K562 (cell line): Measurements from ENCODE around the gene TICAM1. TPM values are rescaled to one million over a fixed set of nuclear protein-coding genes. Genes with fewer than 3 reads are reported as not detected.
A peak's percentile ranks its signal among the peaks of the same experiment; 100 is the strongest.

ENCODE experiments used
- BRD4 ChIP-seq: fragments of 200-600 bp; sonication (generic); IDR thresholded peaks from 2 replicates; pipeline ENCODE4 v1.6.1; 2017; ENCODE audit warnings: inconsistent platforms
- EGR1 ChIP-seq: fragments of 450-650 bp; conservative IDR thresholded peaks from 2 replicates; pipeline ENCODE4 v1.6.1; 2017; ENCODE audit warnings: mild to moderate bottlenecking
- ETS1 ChIP-seq: conservative IDR thresholded peaks from 2 replicates; pipeline ENCODE4 v1.6.1; 2011; ENCODE audit warnings: low read depth, mild to moderate bottlenecking, low read length; ENCODE audit not compliant: control insufficient read depth
- FOSL1 ChIP-seq: fragments of 200-800 bp; sonication (Bioruptor generic); conservative IDR thresholded peaks from 2 replicates; pipeline ENCODE4 v1.6.1; 2016; ENCODE audit warnings: missing genetic modification characterization, missing compliant biosample characterization
- GABPA ChIP-seq: fragments of 200-800 bp; sonication (Bioruptor generic); conservative IDR thresholded peaks from 2 replicates; pipeline ENCODE4 v1.6.1; 2016; ENCODE audit warnings: low read depth, missing genetic modification characterization, missing compliant biosample characterization
- GABPB2 ChIP-seq: fragments of 250-450 bp; sonication (Bioruptor Pico); conservative IDR thresholded peaks from 2 replicates; pipeline ENCODE4 v1.5.1; 2021; ENCODE audit warnings: mild to moderate bottlenecking
- HIVEP1 ChIP-seq: fragments of 250-450 bp; sonication (Bioruptor Pico); IDR thresholded peaks from 2 replicates; pipeline ENCODE4 v1.4.0; 2020; ENCODE audit warnings: mild to moderate bottlenecking
- KDM4B ChIP-seq, 2 experiments: fragments of 450-650 bp in 1 of 2; sonication (generic) in 1 of 2; IDR thresholded peaks; 2 replicates each; pipeline ENCODE4 v1.6.1; 2016 to 2017; ENCODE audit warnings: borderline replicate concordance in 2 of 2, antibody characterized with exemption in 1 of 2, low read depth in 1 of 2, mild to moderate bottlenecking in 1 of 2
- KLF13 ChIP-seq: fragments of 450-650 bp; IDR thresholded peaks from 2 replicates; pipeline ENCODE4 v1.6.1; 2016; ENCODE audit warnings: missing genetic modification characterization, low read depth, mild to moderate bottlenecking, missing compliant biosample characterization, moderate library complexity, borderline replicate concordance
- MAFF ChIP-seq: IDR thresholded peaks from 2 replicates; pipeline ENCODE4 v1.6.1; 2012; ENCODE audit warnings: low read length, improper control_type of control experiment
- MCM7 ChIP-seq, 2 experiments: fragments of 450-650 bp; IDR thresholded peaks; 2 replicates each; pipeline ENCODE4 v1.6.1; 2016 to 2018
- MTA2 ChIP-seq: fragments of 450-650 bp; IDR thresholded peaks from 2 replicates; pipeline ENCODE4 v1.6.1; 2016; ENCODE audit warnings: low read depth
- PHB ChIP-seq: fragments of 250-450 bp; sonication (Bioruptor Pico); IDR thresholded peaks from 2 replicates; pipeline ENCODE4 v1.5.0; 2021
- POLR3A ChIP-seq: IDR thresholded peaks from 2 replicates; pipeline ENCODE4 v1.6.1; 2011; ENCODE audit warnings: borderline replicate concordance, mild to moderate bottlenecking, moderate library complexity; ENCODE audit not compliant: insufficient read length, insufficient read depth; ENCODE audit errors: extremely low read depth
- SMARCC2 ChIP-seq: fragments of 450-650 bp; IDR thresholded peaks from 2 replicates; pipeline ENCODE4 v1.6.1; 2017; ENCODE audit warnings: antibody characterized with exemption, moderate library complexity, mild to moderate bottlenecking, low read depth
- SRSF9 ChIP-seq: fragments of 200-400 bp; formaldehyde crosslinking; IDR thresholded peaks from 2 replicates; pipeline ENCODE4 v1.6.1; 2017; ENCODE audit warnings: low read depth, low read length, borderline replicate concordance
- TAF15 ChIP-seq: fragments of 200-400 bp; formaldehyde crosslinking; IDR thresholded peaks from 2 replicates; pipeline ENCODE4 v1.6.1; 2017; ENCODE audit warnings: mild to moderate bottlenecking, low read depth, low read length, moderate library complexity
- TAL1 ChIP-seq: fragments of 450-650 bp; IDR thresholded peaks from 2 replicates; pipeline ENCODE4 v1.6.1; 2016; ENCODE audit warnings: mild to moderate bottlenecking
- TCFL5 ChIP-seq: fragments of 250-450 bp; sonication (Bioruptor Pico); conservative IDR thresholded peaks from 2 replicates; pipeline ENCODE4 v1.6.1; 2021; ENCODE audit warnings: mild to moderate bottlenecking, moderate library complexity, matching md5 sums
- TEAD4 ChIP-seq, 2 experiments: sonication (generic) in 1 of 2; formaldehyde crosslinking in 1 of 2; IDR thresholded peaks; 2 replicates each; pipeline versions ENCODE4 v1.6.1 to v1.8.0; 2012 to 2022; ENCODE audit warnings: borderline replicate concordance in 1 of 2, inconsistent platforms in 1 of 2, low read length in 1 of 2, mild to moderate bottlenecking in 1 of 2, missing genetic modification reagents in 1 of 2
- TOE1 ChIP-seq, 2 experiments: fragments of 450-650 bp in 1 of 2; sonication (generic) in 1 of 2; formaldehyde crosslinking in 1 of 2; IDR thresholded peaks; 2 replicates each; pipeline versions ENCODE4 v1.7.1 to v1.8.0; 2016 to 2022; ENCODE audit warnings: borderline replicate concordance in 2 of 2, mild to moderate bottlenecking in 2 of 2, antibody characterized with exemption in 1 of 2, inconsistent platforms in 1 of 2, low read depth in 1 of 2, missing genetic modification reagents in 1 of 2, moderate library complexity in 1 of 2
- ZBTB33 ChIP-seq: sonication (generic); formaldehyde crosslinking; IDR thresholded peaks from 2 replicates; pipeline ENCODE4 v1.8.1; 2023; ENCODE audit warnings: mild to moderate bottlenecking, missing genetic modification reagents
- ZFP1 ChIP-seq: fragments of 450-650 bp; formaldehyde crosslinking; IDR thresholded peaks from 2 replicates; pipeline ENCODE4 v1.4.0; 2020; ENCODE audit warnings: mild to moderate bottlenecking, mixed read lengths
- ZFP36 ChIP-seq: fragments of 150-350 bp; IDR thresholded peaks from 2 replicates; pipeline ENCODE4 v1.6.1; 2018; ENCODE audit warnings: low read length, low read depth; ENCODE audit not compliant: partially characterized antibody
- ZNF121 ChIP-seq: sonication (generic); formaldehyde crosslinking; conservative IDR thresholded peaks from 2 replicates; pipeline ENCODE4 v1.8.0; 2022; ENCODE audit warnings: missing genetic modification reagents
- ZNF644 ChIP-seq: fragments of 200-800 bp; sonication (Bioruptor generic); IDR thresholded peaks from 2 replicates; pipeline ENCODE4 v1.6.1; 2016; ENCODE audit warnings: low read depth, missing genetic modification characterization, missing compliant biosample characterization
- polyA plus RNA-seq, 8 experiments: library from polyadenylated mRNA; depleted of rRNA in 4 of 8; stranded (reverse) in 5 of 8; unstranded in 3 of 8; fragments of >200 nt; fragmentation: Nextera tagmentation in 2 of 8; fragmentation: Illumina TruSeq in 1 of 8; extraction: Ambion mirVana in 2 of 8; extraction: Trizol in 1 of 8; gene quantifications; 2 replicates each; pipeline versions ENCODE4 v1.2.1 to v1.2.3, GENCODE V29; 2011 to 2014; ENCODE audit warnings: inconsistent platforms in 1 of 8, missing spikeins in 1 of 8
- total RNA-seq, 7 experiments: library from RNA; depleted of rRNA in 6 of 7; stranded (reverse); fragments of >200 nt in 6 of 7; fragmentation: Illumina TruSeq in 2 of 7; extraction: Trizol in 2 of 7; gene quantifications; 2 replicates each; pipeline versions ENCODE4 v1.2.1 to v1.2.3, GENCODE V29; 2011 to 2021; ENCODE audit warnings: low replicate concordance in 1 of 7

The TICAM1 gene
- total and polyA plus RNA-seq, 9 of the 15 experiments (the other 6 are each of a cell fraction or from before 2014, with no cell fraction given) = 0.07 to 11.6 (median 1.5) TPM

- TF ChIP-seq TAL1 (no peak), MAFF (no peak), SMARCC2 (peak; percentile 22; the same call in 1 of the 2 replicates), TCFL5 (no peak), GABPA (tag) (peak; percentile 55; the same call in 1 of the 2 replicates), MTA2 (peak; percentile 50; the same call in 1 of the 2 replicates), TEAD4 (IDR thresholded peaks at IDR 0.05; ENCODE audit: low read length) (no peak), TEAD4 (CRISPR knock-in tag; IDR thresholded peaks at IDR 0.05; ENCODE audit: borderline replicate concordance) (no peak), TAF15 (no peak), ZNF121 (CRISPR knock-in tag) (no peak), ZBTB33 (CRISPR knock-in tag) (peak; percentile 65; the same call in 1 of the 2 replicates), TOE1 (IDR thresholded peaks at IDR 0.05; ENCODE audit: borderline replicate concordance) (peak; percentile 77; the same call in 1 of the 2 replicates), TOE1 (CRISPR knock-in tag; IDR thresholded peaks at IDR 0.05; ENCODE audit: borderline replicate concordance, low read depth) (no peak), KDM4B (IDR thresholded peaks at IDR 0.05; ENCODE audit: borderline replicate concordance in 2 of 2, low read depth in 1 of 2) (no peak), ZFP1 (CRISPR knock-in tag) (no peak), EGR1 (peak; percentile 96), BRD4 (no peak), KLF13 (peak; percentile 87), SRSF9 (no peak), ZNF644 (tag) (no peak), GABPB2 (no peak), MCM7 (IDR thresholded peaks at IDR 0.05) (no peak), HIVEP1 (CRISPR knock-in tag) (no peak), ETS1 (0 out of 2 replicates have a peak, but pooled peaks have one; percentile 24), ZFP36 (no peak), PHB (CRISPR knock-in tag) (no peak), FOSL1 (peak; percentile 59), POLR3A (no peak)
Observed at GRCh38 chr19:4867534-4868285, 36.2 kb upstream of the TICAM1 start, which contains the start of gene PLIN3 (continued).
